Activated T-helper 2 cell treated with anti-CD3 and anti-CD28 coated beads, Interferon-gamma antibody, Interleukin-2, Interleukin-4, amounts not matched to agents 10 μg/mL and 5 μg/mL and 100 μg/mL, durations not matched to agents 14 hours and 24 hours and 36 hours (primary cell): ENCODE measurements around the gene CDYL. TPM values are rescaled to one million over a fixed set of nuclear protein-coding genes. Genes with fewer than 3 reads are reported as not detected.

Source experiments
- DNase-seq: peaks from one replicate; pipeline ENCODE4 v3.0.0; 2021; ENCODE audit warnings: low spot score
- H3K27ac Mint-ChIP-seq: one replicate; pipeline ENCODE4 v1.8.0; 2021; ENCODE audit warnings: mixed read lengths
- H3K27me3 Mint-ChIP-seq: one replicate; pipeline ENCODE4 v1.8.0; 2021; ENCODE audit warnings: low read depth, mixed read lengths
- H3K36me3 Mint-ChIP-seq: one replicate; pipeline ENCODE4 v1.8.0; 2021; ENCODE audit warnings: low read depth, mixed read lengths
- H3K4me1 Mint-ChIP-seq: one replicate; pipeline ENCODE4 v1.8.0; 2021; ENCODE audit warnings: low read depth, mixed read lengths
- H3K4me3 Mint-ChIP-seq: one replicate; pipeline ENCODE4 v1.8.0; 2021; ENCODE audit warnings: low read depth, mild to moderate bottlenecking, moderate library complexity, mixed read lengths
- H3K9me3 Mint-ChIP-seq: one replicate; pipeline ENCODE4 v1.8.0; 2021; ENCODE audit warnings: mixed read lengths
- intact Hi-C: fragments of 100-400 bp; cut with micrococcal nuclease; formaldehyde crosslinking; loops from one replicate; pipeline ENCODE4 v1.15.1; 2023
- total RNA-seq: library from RNA; stranded (reverse); gene quantifications from 2 replicates; pipeline ENCODE4 v1.2.3, GENCODE V29; 2022

CDYL gene
- total RNA-seq, 1 donor from 2014 or later = 40.9 TPM

GRCh38 chr6:4747588-4747987 is 28.6 kb upstream of the CDYL start:
- no peak for DNase-seq
- Mint-ChIP-seq H3K27ac (no peak overlapping the region), H3K36me3 (no peaks in the 10 kb centered on the region), H3K9me3 (no peaks in the 10 kb centered on the region), H3K27me3 (peaks cover 8% of the 10 kb centered on the region), H3K4me3 (no peak overlapping the region), H3K4me1 (no peaks in the 10 kb centered on the region)
- intact Hi-C loops = no loop called here

DNA sequence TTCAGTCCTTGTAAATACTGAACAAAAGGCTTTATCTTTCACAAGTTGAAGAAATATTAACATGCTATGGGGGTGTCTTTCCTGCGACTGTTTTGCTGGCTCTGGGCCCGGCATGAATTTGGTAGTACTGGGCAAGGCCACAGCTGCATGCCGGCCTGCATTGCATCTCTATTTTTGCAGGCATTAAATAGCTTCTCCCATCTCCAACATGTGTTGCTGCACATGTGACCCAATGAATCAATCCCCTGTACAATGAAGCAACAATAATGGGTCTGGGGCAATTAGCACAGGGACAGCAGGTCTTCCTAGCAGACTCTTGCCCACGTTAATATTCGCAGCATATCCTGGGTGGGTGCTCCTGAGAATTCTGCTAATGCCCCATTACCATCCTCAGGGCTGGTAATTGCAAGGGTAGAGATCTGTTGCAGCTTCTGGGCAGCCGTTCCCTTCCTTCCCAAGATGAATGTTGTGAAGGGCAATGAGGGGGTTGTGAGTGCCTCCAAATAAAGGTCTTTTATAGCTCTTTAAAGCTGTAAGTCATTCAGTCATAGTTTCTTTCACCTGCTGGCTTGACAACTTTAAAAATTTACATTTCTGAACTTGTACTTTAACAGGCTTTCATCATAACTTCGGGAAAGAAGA is 24.3 kb upstream of the CDYL start:
- Mint-ChIP-seq H3K27ac (no peak overlapping the region), H3K4me3 (no peak overlapping the region), H3K9me3 (no peaks in the 10 kb centered on the region), H3K4me1 (no peaks in the 10 kb centered on the region), H3K27me3 (peaks cover 16% of the 10 kb centered on the region), H3K36me3 (no peaks in the 10 kb centered on the region)
- intact Hi-C loops = no loop called here
- no peak for DNase-seq

GRCh38 chr6:4756247-4756646 is 20.0 kb upstream of the CDYL start:
- H3K36me3 Mint-ChIP-seq = no peaks in the 10 kb centered on the region

GRCh38 chr6:4759997-4760396 is 16.2 kb upstream of the CDYL start:
- peaks cover 16% of the 10 kb centered on the region for H3K27me3 Mint-ChIP-seq
- no peak for DNase-seq
- no peaks in the 10 kb centered on the region for H3K4me1 Mint-ChIP-seq
- intact Hi-C loops = no loop called here
- peaks cover 20% of the 10 kb centered on the region for H3K9me3 Mint-ChIP-seq
- H3K4me3 Mint-ChIP-seq = no peak overlapping the region
- H3K36me3 Mint-ChIP-seq = no peaks in the 10 kb centered on the region
- no peak overlapping the region for H3K27ac Mint-ChIP-seq

More at GRCh38 chr6:4756247-4756646, 20.0 kb upstream of the CDYL start:
- Mint-ChIP-seq H3K27me3 (peaks cover 24% of the 10 kb centered on the region), H3K4me3 (no peak overlapping the region), H3K9me3 (peaks cover 6% of the 10 kb centered on the region), H3K27ac (no peak overlapping the region), H3K4me1 (no peaks in the 10 kb centered on the region)
- DNase-seq = no peak
- intact Hi-C loops = no loop called here

GRCh38 chr6:4760773-4761172 is 15.4 kb upstream of the CDYL start:
- H3K27ac Mint-ChIP-seq = no peak overlapping the region
- no peaks in the 10 kb centered on the region for H3K36me3 Mint-ChIP-seq
- H3K4me3 Mint-ChIP-seq = no peak overlapping the region
- H3K9me3 Mint-ChIP-seq = peaks cover 20% of the 10 kb centered on the region
- intact Hi-C loops = no loop called here
- no peaks in the 10 kb centered on the region for H3K4me1 Mint-ChIP-seq
- H3K27me3 Mint-ChIP-seq = peaks cover 13% of the 10 kb centered on the region
- DNase-seq = no peak

DNA sequence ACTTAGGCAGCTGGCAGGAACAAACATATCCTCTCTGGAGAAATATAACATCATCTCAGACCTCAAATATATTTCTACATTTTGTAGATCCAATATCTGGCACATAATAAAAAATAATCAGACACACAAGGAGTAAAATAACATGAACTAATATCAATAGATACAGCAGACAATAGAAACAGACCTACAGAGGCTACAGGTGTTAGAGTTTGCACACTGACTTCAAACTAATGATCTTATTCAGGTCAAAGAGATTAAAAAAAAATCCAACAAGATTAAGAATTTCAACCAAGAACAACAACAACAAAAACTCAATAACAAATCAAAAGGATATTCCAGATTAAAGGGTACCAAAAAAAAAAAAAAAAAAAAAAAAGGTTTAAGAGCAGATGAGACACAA is 13.9 kb upstream of the CDYL start:
- peaks cover 20% of the 10 kb centered on the region for H3K9me3 Mint-ChIP-seq
- peaks cover 10% of the 10 kb centered on the region for H3K27me3 Mint-ChIP-seq
- no peak overlapping the region for H3K4me3 Mint-ChIP-seq
- no peaks in the 10 kb centered on the region for H3K36me3 Mint-ChIP-seq
- DNase-seq = no peak
- no peak overlapping the region for H3K27ac Mint-ChIP-seq
- intact Hi-C loops = no loop called here
- H3K4me1 Mint-ChIP-seq = no peaks in the 10 kb centered on the region

DNA sequence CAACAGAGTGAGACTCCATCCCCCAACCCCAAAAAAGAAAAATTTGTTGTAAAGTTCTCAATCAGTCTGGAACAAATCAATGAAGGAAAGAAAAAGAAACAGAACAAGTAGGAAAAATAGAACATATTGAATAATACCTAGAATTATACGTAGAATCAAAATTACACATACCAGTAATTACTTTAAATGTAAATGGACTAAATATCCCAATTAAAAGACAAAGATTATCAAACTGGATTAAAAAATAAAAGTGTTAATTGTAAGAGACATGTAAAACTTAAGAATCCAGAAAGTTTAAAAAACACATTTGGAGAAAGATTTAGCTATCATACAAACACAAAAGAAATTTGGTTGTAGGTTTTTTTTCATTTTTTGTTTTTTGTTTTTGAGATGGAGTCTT is 12.3 kb upstream of the CDYL start:
- Mint-ChIP-seq H3K27ac (no peak overlapping the region), H3K9me3 (peaks cover 20% of the 10 kb centered on the region), H3K4me1 (no peaks in the 10 kb centered on the region), H3K4me3 (no peak overlapping the region), H3K27me3 (peaks cover 16% of the 10 kb centered on the region), H3K36me3 (no peaks in the 10 kb centered on the region)
- intact Hi-C loops = no loop called here
- DNase-seq = no peak

DNA sequence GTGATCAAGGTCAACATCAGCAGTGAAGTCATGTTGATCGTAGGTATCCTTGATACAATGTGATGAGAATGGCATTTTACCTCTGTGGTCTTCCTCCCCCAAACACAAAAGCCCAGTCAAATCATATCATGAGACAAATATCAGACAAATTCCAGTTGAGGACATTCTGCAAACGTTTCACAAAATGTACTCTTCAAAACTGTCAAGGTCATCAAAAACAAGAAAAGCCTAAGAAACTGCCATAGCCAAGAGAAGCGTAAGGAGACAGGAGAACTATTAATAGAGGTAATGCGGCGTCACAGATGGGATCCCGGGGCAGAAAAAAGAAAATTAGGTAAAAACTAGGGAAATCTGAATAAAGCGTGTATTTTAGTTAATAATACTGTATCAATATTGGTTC is 7.4 kb upstream of the CDYL start:
- Mint-ChIP-seq H3K4me1 (peaks cover 12% of the 10 kb centered on the region), H3K9me3 (peaks cover 6% of the 10 kb centered on the region), H3K4me3 (no peak overlapping the region), H3K36me3 (no peaks in the 10 kb centered on the region), H3K27ac (no peak overlapping the region), H3K27me3 (peaks cover 26% of the 10 kb centered on the region)
- intact Hi-C loops = no loop called here
- no peak for DNase-seq

DNA sequence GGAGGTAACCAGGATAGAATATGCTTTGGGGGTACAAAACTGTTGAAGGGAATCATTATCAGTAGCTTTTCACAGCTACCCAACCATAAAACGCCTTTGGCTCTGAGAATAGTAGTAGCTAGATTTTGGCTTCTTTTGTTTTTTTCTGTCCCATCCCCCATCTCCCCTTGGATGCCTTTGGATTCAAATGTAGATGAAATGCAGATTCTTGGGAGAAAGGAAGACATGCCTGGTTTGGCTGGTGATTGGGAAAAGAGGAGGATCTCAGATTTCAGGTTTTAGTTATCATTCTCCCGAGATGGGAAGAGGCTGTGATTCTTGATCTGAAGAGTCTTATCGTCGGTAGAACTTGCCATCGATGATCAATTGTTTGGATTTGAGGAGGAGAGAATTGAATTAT is 3.5 kb upstream of the CDYL start:
- H3K36me3 Mint-ChIP-seq = peaks cover under 1% of the 10 kb centered on the region
- H3K4me1 Mint-ChIP-seq = peaks cover 27% of the 10 kb centered on the region
- H3K4me3 Mint-ChIP-seq = no peak overlapping the region
- H3K27me3 Mint-ChIP-seq = peaks cover 36% of the 10 kb centered on the region
- DNase-seq = no peak
- intact Hi-C loops = loop anchor here (10.0 kb wide), 1 partner anchor 748 kb away; a partner anchor contains a TSS
- no peak overlapping the region for H3K27ac Mint-ChIP-seq
- peaks cover 7% of the 10 kb centered on the region for H3K9me3 Mint-ChIP-seq

DNA sequence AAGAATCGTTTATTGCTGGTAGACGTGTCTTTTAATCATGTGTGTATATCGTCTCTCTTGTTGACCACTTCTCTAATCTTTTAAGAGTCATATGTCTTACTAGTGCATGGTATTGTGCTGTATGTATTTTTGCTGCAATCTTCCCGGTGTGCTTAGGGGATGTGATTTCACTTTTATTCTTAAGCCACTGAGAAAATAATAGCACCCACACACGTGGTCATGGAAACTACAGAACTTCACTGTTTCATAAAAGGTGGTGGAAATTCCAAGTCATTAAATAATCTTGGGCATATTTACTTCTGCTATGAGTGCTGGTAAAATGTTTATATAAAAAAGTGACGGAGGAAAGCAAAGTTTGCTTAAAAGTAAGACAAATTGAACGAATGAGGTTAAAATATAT is 3.0 kb upstream of the CDYL start:
- Mint-ChIP-seq H3K4me3 (no peak overlapping the region), H3K27ac (no peak overlapping the region), H3K36me3 (peaks cover 4% of the 10 kb centered on the region), H3K9me3 (peaks cover 11% of the 10 kb centered on the region), H3K27me3 (peaks cover 33% of the 10 kb centered on the region), H3K4me1 (peaks cover 31% of the 10 kb centered on the region)
- no peak for DNase-seq
- intact Hi-C loops = loop anchor here (10.0 kb wide), 1 partner anchor 748 kb away; a partner anchor contains a TSS

GRCh38 chr6:4774296-4774695 is 1.9 kb upstream of the CDYL start:
- H3K4me3 Mint-ChIP-seq = peak overlapping the region; percentile 83
- intact Hi-C loops = loop anchor here (10.0 kb wide), 1 partner anchor 749 kb away; a partner anchor contains a TSS

GRCh38 chr6:4774715-4775493 is 1.3 kb upstream of the CDYL start:
- H3K27ac Mint-ChIP-seq = peak overlapping the region; percentile 59
- peaks cover 15% of the 10 kb centered on the region for H3K36me3 Mint-ChIP-seq
- H3K27me3 Mint-ChIP-seq = peaks cover 30% of the 10 kb centered on the region
- peaks cover 19% of the 10 kb centered on the region for H3K9me3 Mint-ChIP-seq
- H3K4me3 Mint-ChIP-seq = peak overlapping the region; percentile 83
- intact Hi-C loops = loop anchor here (5.0 to 10.0 kb wide), 5 partner anchors 77 to 750 kb away; partner anchors contain the start of genes ECI2 and RPP40
- DNase-seq = no peak
- peaks cover 42% of the 10 kb centered on the region for H3K4me1 Mint-ChIP-seq

More at GRCh38 chr6:4774296-4774695, 1.9 kb upstream of the CDYL start:
- no peak for DNase-seq
- Mint-ChIP-seq H3K27ac (peak overlapping the region; percentile 59), H3K9me3 (peaks cover 17% of the 10 kb centered on the region), H3K27me3 (peaks cover 30% of the 10 kb centered on the region), H3K4me1 (peaks cover 40% of the 10 kb centered on the region), H3K36me3 (peaks cover 13% of the 10 kb centered on the region)
